GM12873 (cell line): Measurements from ENCODE around the gene NRGN.

Experiments used
- CTCF ChIP-seq: IDR thresholded peaks from 2 replicates; pipeline ENCODE4 v1.5.1; 2012; ENCODE audit warnings: low read depth, mild to moderate bottlenecking, moderate library complexity, low read length, control low read depth; ENCODE audit not compliant: insufficient read depth; ENCODE audit errors: missing control alignments

NRGN gene

GRCh38 chr11:124759266-124760204 lies 19.8 kb downstream of the NRGN start:
- no peak for TF ChIP-seq CTCF

GRCh38 chr11:124760205-124760652 lies 20.5 kb downstream of the NRGN start:
- TF ChIP-seq CTCF: no peak

GRCh38 chr11:124760806-124761205 lies 21.1 kb downstream of the NRGN start:
- TF ChIP-seq CTCF: no peak

- TF ChIP-seq CTCF: peak; percentile 29
Observed at GRCh38 chr11:124761301-124762104, 21.8 kb downstream of the NRGN start.

- TF ChIP-seq CTCF: peak; percentile 9
Observed at GRCh38 chr11:124762105-124762623, 22.4 kb downstream of the NRGN start, which contains the start of gene ESAM. TSS of gene ESAM (minus strand) at chr11:124762290. CDS start at chr11:124762154, 136 bp downstream.

- no peak for TF ChIP-seq CTCF
Observed at GRCh38 chr11:124762624-124763155, 22.9 kb downstream of the NRGN start.
